NCI-H510A treated with DMSO at 0.1 percent for 48 hours (cell line): ENCODE measurements around the gene LMO7.
"Not testable (repeated sequence)": the region's sequence is repeated elsewhere in the genome, so short reads cannot be mapped to it uniquely, and the experiment has no call there.

Source experiments
- DNase-seq: peaks from one replicate; lab custom pipeline; 2025; lab: John Stamatoyannopoulos, UW

Gene LMO7

DNA sequence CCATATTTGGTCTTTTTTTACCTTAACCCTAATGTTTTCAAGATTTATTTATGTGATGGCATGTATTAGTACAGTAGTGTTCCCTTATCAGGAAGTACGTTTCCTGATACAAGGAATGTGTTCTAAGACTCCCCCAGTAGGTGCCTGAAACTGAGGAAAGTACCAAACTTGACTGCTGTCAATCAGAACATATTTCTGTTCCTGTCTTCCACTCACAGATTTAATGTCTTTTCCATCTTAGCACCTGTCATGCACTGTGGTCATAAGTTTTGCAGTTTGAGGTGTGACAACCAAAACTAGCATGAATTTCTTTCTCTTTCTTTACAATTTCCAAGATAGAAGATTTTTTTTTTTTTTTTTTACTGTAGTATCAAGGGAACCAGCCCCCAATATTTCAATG lies 62.9 kb downstream of the LMO7 start:
- DNase-seq, result no peak

DNA sequence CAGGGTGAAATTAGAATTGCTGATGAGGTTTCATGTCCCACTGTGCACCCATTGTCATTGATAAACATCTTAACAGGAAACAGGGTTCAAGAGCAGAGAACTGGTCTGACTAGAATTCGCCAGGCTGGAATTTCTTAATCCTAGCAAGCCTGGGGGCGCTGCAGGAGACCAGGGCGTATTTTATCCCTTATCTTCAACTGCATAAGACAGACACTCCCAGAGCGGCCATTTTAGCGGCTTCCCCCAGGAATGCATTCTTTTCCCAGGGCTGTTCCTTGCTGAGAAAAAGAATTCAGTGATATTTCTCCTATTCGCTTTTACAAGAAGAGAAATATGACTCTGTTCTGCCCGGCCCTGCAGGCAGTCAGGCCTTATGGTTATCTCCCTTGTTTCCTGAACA lies 63.6 kb downstream of the LMO7 start:
- DNase-seq, result not testable (repeated sequence)

DNA sequence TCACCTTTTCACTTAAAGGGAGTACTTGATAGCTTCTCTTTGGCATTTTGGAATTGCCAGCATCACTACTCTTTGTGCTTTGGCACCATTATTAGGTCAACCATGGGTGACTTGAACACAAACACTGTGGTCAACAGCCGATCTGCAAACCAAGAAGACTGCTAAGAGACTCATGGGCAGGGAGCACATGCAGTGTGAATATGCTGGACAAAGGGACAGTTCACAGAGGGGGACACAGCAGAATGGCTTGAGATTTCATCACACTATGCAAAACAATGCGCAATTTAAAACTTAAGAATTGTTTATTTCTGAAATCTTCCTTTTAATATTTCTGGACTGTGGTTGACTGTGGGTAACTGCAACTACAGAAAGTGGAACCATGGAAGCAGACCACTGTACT lies 64.4 kb downstream of the LMO7 start:
- DNase-seq, result no peak

DNA sequence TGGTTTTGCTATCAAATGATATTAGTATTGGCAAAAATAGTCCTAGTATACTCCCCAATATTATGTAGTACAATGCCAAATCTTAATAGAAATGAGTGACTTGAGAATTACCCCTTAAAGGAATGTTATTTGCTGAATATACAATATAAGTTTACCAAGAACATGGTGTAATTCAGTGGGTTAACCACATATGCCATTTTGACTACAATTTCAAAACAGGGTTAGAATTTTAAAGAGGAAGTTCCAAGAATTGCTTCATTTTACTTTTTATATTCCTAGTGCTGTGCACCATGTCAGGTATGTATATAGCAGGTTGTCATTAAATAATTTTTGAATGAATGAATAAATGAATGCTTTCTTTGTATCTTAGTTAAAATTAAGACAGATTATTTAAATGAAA lies 66.3 kb downstream of the LMO7 start:
- no peak for DNase-seq

DNA sequence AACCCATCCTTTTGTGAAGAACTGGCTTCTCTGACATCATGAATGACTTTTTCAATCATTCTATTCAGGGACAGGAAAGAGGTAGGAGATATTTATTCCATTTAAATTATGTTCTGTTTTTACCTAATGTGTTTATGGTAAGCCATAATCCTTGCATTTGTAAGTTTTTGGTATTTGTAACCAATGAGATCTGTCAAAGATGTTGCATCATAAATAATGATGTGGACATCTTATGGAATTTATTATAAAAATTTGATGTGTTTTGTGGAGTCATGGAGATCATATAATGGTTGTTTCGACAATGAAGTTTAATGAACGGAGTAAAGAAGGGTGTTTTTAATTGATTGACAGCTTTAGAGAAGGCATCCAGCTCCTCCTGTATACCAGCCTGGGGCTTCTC lies 67.6 kb downstream of the LMO7 start:
- no peak for DNase-seq

DNA sequence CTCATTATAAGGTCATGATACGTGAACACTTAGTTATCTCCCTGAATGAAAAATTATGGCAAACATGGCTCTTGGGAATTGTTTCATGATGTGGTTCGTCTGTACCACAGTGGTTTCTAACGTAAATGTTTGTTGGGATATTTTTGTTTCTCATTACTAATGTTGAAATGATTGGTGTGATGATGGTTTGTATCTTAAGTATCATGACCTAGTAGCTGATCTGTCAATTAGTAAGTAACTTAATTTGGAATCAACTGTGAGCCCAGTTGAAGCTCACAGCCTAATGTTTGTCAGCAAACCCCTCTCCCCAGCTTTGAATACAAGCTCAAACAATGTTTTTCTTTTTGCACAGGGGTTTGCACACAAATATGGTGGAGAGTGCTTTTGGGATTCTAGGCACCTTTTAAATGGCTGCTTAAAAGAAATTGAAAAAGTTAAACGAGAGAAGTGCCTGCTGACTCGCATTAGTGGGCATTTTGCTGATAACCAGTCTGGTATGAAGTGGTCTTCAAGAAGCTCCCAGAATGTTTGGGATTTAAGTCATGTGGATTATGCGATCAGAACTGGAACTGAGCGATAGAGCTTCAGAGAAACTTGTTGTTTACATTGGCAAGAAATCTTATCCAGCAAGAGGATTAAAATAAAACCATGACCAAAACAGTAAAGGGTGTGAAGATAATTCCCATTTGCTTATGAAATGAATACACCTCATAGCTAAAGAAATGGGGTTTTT lies 68.2 kb downstream of the LMO7 start:
- DNase-seq, result no peak

DNA sequence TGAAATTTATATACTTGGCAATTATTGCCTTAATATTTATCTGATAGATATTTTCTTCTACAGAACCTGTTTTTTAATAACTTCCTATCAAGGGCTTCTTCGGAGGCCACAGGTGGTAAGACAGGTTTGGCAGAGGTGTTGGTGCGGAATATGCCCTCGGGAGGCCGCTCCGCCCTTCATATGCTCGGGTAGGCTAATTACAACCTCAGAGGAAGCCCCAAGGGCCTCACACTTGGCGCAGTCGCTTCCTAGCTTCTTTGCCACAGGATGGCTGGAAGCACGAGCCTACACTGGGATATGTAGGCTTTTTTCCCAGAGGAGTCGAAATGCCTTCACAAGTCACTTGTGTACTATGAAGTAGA lies 68.8 kb downstream of the LMO7 start:
- peak; percentile 4 for DNase-seq

DNA sequence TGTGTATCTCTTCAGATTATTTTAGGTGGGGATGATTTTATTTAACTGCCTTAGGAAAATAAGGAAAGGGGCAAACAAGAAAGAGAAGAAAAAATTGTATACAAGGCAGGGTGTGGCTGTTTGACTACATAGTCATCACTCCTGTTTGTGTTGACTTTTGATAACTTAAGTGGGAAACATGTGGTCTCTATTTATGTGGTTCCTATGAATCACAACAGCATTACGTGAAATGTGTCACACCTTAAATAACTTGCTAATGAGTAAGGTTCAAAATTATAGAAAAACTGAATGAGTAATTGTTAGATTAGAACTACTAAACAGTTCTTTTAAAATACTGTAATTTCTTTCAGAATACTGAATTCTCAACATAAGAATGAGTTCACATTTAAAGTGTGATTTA lies 69.3 kb downstream of the LMO7 start:
- no peak for DNase-seq

DNA sequence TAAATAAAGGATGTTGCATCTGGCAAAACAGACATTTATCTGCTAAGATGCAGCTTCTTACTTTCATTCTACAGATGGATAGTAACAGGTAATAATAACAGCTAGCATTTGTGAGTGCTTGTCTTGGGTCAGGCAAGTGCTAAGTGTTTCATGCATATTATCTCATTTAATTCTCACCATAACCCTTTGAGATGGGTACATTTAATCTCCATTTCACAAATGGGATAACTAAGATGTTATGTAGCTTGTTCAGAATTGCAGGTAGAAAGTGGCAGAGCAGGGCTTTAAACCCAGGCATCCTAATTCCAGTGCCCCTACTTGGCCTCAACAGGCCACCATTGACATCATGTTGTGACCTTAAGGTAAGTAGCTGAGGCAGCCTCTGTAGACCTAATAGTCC lies 69.8 kb downstream of the LMO7 start:
- DNase-seq, result no peak

DNA sequence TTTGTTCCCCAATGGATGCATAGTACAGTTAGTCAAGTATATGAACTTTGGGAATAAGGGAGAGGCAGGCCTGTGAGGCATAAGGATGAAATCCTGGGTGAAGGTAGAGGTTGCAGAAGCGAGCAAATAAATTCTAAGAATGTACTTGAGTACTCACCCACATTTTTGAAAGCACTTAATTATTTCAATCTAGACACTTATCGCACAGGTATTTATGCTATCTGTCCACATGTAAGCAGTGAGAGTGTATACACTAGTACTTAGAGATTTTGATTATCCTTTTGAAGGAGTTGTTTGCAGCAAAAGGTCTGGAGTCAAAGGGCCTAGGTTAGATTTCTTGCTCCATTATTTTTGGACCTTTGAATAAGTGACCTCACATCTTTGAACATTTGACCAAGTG lies 77.7 kb downstream of the LMO7 start:
- DNase-seq, result no peak

DNA sequence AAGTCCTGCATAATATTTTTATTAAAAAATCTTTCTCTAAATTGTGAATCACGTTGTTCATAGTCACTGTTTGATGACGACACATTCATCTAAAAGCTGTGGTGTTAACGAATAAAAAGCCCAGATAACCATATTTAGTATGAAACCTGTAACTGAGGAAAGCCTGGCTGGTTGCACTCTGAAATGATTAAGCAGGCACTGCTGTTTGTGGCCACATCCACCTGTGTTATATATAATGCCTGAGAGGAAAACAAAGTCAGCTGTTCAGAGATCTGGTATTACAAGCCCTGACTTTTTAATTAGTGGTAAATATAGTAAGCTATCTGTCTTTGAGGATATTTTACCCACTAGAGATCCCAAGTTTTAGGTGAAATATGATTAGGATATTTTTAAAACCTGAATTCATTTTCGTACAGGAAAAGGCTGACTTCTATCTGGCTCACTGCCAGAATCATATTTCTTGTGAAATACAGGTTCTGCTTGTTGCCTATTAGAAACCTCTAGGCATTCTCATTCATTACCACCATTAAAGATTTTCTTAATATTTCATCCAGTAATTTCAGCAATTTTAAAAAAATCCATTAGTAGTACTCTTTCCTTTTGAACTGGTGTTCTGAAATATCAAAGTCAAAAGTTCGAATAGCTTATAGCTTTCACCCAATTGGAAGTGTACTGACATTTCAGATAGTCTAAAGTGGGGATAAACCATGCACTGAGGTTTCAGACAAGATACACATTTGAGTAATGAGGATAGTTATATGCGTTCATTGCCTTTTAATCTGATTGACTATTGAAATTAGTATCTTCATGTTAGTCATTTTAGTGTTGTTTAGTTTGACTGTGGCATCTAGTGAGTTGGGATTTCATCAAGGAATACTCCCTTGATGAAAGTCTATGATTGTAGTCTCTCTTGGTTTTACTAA lies 79.7 kb downstream of the LMO7 start:
- DNase-seq, result no peak

DNA sequence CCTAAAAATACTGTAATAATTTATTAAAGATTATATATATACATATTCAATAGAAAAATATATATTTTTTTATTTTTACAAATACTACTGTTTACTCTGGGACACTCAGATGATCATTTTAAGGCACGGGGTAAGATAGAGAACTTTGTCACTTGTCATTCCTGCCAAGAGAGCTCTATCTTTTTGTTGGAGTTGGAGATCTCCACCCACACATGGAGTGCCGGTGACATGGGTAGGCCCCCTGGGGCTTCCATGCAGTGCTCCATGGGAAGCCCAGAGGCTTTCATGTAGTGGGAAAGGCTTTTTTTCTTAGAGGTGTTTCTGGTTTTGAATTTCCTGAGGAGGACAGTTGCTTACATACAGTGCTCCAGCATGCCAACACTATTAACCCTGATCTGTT lies 81.4 kb downstream of the LMO7 start:
- DNase-seq, result no peak

DNA sequence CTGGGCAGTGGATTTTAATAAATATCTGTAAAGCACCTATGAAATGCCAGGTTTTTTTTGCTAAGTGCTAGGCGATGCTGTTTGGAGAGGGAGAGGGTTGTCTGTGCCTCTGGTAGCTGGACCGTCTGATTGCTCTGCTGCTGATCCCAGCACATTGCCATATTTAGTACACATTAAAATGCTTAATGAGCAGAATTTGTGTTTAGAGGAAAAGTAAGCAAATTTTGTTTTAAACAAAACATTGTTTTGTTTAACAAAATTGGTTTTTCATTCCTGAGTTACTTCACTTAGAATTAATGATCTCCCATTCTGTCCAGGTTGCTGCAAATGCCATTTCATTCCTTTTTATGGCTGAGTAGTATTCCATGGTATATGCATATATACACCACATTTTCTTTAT lies 85.2 kb downstream of the LMO7 start:
- no peak for DNase-seq

DNA sequence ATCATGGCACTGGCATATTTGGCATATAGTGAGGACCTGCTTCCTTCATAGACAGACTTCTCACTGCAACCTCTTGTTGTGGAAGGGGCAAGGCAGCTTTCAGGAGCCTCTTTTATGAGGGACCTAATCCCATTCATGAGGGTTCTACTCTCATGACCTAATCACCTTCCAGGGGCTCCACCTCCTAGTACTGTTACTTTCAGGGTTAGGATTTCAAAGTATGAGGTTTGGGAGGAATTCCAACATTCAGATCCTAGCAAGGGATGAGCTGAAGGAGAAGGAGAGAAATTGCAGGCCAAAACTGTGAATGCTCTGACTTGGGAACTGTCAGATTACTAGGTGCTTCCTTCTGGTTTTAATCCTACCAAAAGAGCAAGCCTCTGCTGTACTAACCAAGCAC lies 87.8 kb downstream of the LMO7 start:
- DNase-seq, result no peak

DNA sequence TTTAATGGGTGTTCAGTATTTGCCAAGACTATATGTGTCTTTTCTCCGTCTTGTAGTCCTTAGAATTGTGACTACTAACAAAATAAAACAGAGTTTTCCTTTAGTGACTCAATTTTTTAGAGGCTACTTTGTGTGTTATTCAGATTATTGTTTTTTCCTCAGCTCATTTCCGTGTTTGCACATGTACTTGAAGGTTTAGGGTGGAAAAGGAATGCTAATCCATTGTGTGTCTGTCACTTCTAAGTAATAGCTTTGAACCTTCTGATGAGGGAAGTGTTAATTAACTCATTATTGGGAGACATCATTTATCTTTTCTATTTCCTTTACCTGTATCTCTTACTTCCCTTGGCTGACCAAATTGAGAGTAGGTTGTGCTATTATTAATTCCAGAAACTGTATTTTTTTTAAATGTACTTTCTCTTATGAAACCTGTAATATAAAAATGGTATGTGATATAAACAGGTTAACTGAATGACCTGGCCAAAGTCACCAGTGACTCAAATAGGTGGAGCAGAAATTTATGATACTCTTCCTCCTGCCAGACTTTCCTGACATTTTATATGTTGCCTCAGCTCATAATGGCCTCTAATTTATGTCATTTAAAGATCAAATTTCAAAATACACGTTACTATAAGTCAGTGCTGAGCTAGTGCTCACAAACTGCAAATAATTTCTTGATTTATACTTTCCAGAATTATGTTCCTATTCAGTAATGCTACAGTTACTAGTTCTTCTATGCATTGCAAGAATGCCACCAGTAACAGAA lies 88.8 kb downstream of the LMO7 start:
- DNase-seq, result peak; percentile 10

DNA sequence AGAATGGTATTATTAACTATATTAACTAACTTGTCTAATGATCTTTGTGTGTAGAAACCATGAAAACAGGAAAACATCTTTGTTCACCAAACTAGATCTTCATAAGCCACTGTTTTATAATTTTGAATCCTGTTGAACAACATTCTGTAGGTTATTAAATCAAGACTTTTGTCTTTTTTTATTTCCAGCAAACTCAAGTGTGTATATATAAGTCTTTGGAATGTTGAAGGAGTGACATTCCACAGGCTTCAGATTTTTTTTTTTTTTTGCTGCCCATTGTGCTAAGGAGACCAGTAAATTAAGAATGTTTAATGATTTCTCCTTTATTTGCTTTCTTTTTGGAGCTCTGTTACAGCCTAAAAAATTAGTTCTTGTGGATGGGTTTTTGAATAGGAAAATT lies 89.6 kb downstream of the LMO7 start:
- no peak for DNase-seq

DNA sequence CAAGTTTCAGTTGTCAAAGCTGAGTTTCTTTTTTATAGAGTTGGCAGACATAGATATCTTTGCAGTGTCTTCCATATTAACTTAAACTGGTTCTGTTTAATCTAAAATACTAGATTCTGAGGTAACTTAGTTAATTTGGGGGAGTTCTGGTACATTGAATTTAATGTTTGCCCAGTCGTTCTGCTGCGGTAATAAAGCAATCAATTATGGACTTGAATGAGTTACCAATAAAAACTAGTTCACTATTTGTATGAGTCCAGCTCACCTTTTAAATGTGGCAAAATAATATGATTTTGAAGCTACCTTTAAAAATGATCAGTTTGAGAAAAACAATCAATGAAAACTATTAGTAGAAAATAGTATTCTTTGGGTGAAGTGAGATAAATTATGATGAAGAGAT lies 90.2 kb downstream of the LMO7 start:
- DNase-seq, result no peak

DNA sequence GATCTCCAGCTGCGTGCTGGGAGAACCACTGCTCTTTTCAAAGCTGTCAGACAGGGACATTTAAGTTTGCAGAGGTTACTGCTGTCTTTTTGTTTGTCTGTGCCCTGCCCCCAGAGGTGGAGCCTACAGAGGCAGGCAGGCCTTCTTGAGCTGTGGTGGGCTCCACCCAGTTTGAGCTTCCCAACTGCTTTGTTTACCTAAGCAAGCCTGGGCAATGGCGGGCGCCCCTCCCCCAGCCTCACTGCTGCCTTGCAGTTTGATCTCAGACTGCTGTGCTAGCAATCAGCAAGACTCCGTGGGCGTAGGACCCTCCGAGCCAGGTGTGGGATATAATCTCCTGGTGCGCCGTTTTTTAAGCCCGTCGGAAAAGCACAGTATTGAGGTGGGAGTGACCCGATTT lies 97.0 kb downstream of the LMO7 start:
- not testable (repeated sequence) for DNase-seq

DNA sequence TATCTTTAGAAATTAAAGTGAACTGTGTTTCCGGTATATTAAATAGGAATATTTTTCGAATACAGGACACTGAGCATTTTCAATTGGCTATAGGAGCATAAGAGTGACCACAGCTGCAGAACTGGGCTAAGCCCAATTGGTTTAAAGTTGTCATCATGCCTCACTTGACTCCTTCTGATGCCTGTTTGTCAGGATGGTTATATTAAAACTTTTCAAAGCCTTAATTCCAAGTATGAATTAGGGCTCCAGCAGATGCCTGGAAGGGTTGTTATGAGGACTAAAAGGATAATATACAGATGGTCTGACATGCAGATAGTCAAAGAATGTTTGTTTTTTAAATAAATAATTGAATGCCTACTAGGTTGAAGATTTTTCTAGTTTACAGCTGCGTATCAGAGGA lies 100.0 kb downstream of the LMO7 start:
- DNase-seq, result no peak

DNA sequence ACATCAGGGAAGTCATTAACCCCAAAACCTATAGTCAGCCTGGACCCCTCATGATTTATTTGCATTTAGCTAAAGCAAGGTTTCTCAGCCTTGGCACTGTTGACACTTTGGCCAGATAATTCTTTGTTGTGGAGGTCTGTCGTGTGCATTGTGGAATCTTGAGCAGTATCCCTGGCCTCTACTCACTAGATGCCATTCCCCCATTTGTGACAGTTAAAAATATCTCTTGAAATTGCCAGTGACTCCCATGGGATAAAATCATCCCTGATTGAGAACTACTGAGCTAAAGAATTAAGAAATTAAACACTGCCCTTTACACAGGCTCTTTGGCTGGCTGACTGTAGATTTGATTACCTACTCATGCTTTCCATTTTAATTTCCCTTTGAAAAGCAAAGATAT lies 102.7 kb downstream of the LMO7 start:
- DNase-seq, result no peak

DNA sequence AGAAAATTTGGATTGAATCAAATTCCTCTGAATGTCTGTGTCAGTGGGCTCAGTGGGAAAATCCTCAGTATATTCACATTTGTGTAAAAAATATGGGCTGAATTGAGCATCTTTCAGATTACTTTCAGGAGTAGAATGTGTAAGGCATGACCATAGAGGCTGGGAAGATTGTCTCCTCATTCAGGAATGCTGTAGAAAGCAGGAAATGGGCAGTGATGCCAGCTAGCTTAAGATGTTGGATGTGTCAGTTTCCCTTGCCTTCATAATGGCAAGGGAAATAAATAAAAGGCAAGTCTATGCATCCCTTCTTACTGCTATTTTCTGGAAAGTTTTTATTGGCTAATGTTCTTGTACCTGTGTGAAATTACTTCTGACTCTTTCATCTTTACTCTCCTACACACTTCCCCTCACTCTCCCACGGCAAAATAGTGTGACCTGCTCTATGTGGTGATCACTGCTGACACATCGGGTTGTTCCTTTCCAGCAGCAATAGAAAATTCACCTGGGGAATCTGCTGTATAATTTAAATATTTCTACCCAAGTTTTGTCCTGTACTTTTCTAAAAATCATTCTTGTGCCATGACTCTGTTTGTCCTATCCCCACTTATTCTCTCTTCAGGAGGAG lies 103.2 kb downstream of the LMO7 start:
- no peak for DNase-seq

DNA sequence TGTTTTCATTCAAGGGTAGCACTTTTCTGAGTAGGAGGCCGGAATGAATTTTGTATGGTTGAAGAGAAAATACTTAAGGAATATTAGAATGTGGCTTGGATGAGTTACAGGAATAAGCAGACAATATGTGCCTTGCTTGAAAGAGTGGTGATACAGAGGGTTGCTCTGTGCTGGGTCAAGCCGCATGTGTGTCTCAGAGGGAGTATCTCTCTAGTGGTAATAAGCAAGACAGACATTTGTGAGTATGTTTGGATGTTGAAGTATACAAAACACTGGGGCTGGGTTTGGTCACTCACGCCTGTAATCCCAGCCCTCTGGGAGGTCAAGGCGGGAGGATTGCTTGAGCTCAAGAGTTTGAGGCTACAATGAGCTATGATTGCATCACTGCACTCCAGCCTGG lies 103.9 kb downstream of the LMO7 start:
- no peak for DNase-seq
